HepG2 (cell line): ENCODE results near the gene ATG5.

Experiments
- BCL6 ChIP-seq: IDR thresholded peaks from 2 replicates; pipeline ENCODE4 v1.6.1; 2016; ENCODE audit warnings: missing genetic modification reagents, missing compliant biosample characterization
- HDAC2 ChIP-seq: sonication (generic); formaldehyde crosslinking; IDR thresholded peaks from 2 replicates; pipeline ENCODE4 v1.4.0; 2020; ENCODE audit warnings: missing genetic modification reagents
- POLR2AphosphoS2 ChIP-seq: IDR thresholded peaks from 2 replicates; pipeline ENCODE4 v1.6.1; 2011; ENCODE audit warnings: low read depth, low read length, improper control_type of control experiment
- SIN3B ChIP-seq: fragments of 150-350 bp; IDR thresholded peaks from 2 replicates; pipeline ENCODE4 v1.6.1; 2014; ENCODE audit warnings: low read length
- SP1 ChIP-seq, 2 experiments: fragments of 450-650 bp in 1 of 2; sonication (generic) in 1 of 2; formaldehyde crosslinking in 1 of 2; IDR thresholded peaks; 2 replicates each; pipeline versions ENCODE4 v1.4.0 to v1.6.1; 2016 to 2020; ENCODE audit warnings: missing genetic modification reagents in 1 of 2
- ZFP36 ChIP-seq: fragments of 150-350 bp; IDR thresholded peaks from 2 replicates; pipeline ENCODE4 v1.6.1; 2018; ENCODE audit warnings: borderline replicate concordance, low read length, low read depth; ENCODE audit not compliant: partially characterized antibody
- ZFX ChIP-seq: sonication (generic); formaldehyde crosslinking; IDR thresholded peaks from 2 replicates; pipeline ENCODE4 v1.4.0; 2020; ENCODE audit warnings: mild to moderate bottlenecking, low read depth, missing genetic modification reagents, moderate library complexity
- TF ChIP-seq, protein P1 (sequence below): sonication (generic); formaldehyde crosslinking; IDR thresholded peaks from 2 replicates; pipeline ENCODE4 v1.4.0; 2020; ENCODE audit warnings: mild to moderate bottlenecking, missing genetic modification reagents
- TF ChIP-seq, protein P2 (sequence below): sonication (generic); formaldehyde crosslinking; IDR thresholded peaks from 2 replicates; pipeline ENCODE4 v1.5.0; 2020; ENCODE audit warnings: mild to moderate bottlenecking, missing genetic modification reagents, moderate library complexity

DNA sequence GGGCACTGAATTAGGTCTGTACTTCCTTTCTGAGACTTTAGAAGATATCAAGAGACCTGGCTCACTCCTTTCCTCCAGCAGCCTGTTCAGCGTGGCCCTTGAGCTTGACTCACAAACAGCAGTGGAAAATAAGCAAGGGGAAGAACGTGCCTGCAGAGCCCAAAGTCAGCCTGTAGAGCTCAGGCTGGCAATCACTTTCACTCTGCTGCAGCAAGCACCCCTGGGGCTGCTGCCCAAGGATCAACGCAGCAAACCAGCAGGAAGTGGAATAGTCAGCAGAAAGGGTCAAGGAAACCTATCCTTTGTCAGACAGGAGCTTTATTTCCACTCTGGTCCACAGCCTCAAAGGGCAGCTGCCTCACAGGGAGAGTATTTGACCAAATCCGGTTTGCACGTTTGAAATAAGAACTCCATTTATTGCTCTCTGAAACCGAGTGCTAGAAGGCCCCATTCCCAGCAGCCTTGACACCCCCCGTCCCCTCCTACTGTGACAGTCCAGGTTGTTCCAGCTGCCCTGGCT lies 162.1 kb downstream of the ATG5 start:
- TF ChIP-seq ZFX (no peak), POLR2AphosphoS2 (no peak), BCL6 (no peak), ZFP36 (no peak), SP1 (IDR thresholded peaks at IDR 0.05) (no peak), SP1 (CRISPR knock-in tag; IDR thresholded peaks at IDR 0.05) (no peak), HDAC2 (CRISPR knock-in tag) (no peak), SIN3B (no peak)
- TF ChIP-seq, protein P1, sequence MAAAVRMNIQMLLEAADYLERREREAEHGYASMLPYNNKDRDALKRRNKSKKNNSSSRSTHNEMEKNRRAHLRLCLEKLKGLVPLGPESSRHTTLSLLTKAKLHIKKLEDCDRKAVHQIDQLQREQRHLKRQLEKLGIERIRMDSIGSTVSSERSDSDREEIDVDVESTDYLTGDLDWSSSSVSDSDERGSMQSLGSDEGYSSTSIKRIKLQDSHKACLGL (CRISPR knock-in tag): no peak
- TF ChIP-seq, protein P2, sequence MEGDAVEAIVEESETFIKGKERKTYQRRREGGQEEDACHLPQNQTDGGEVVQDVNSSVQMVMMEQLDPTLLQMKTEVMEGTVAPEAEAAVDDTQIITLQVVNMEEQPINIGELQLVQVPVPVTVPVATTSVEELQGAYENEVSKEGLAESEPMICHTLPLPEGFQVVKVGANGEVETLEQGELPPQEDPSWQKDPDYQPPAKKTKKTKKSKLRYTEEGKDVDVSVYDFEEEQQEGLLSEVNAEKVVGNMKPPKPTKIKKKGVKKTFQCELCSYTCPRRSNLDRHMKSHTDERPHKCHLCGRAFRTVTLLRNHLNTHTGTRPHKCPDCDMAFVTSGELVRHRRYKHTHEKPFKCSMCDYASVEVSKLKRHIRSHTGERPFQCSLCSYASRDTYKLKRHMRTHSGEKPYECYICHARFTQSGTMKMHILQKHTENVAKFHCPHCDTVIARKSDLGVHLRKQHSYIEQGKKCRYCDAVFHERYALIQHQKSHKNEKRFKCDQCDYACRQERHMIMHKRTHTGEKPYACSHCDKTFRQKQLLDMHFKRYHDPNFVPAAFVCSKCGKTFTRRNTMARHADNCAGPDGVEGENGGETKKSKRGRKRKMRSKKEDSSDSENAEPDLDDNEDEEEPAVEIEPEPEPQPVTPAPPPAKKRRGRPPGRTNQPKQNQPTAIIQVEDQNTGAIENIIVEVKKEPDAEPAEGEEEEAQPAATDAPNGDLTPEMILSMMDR: no peak
